Measurements from ENCODE around the gene WNT7A.

The WNT7A gene

GRCh38 chr3:13825821-13826220, 54.0 kb downstream of the WNT7A start:
- no peak for DNase-seq

GRCh38 chr3:13825311-13825579, 54.6 kb downstream of the WNT7A start:
- no peak for DNase-seq

- no peak for DNase-seq
Observed at GRCh38 chr3:13824521-13825310, 55.2 kb downstream of the WNT7A start.

GRCh38 chr3:13823692-13824091, 56.2 kb downstream of the WNT7A start:
- no peak for DNase-seq

GRCh38 chr3:13822871-13823585, 56.8 kb downstream of the WNT7A start:
- DNase-seq, result no peak

- DNase-seq, result no peak
Observed at GRCh38 chr3:13822042-13822441, 57.8 kb downstream of the WNT7A start.

- no peak for DNase-seq
Observed at GRCh38 chr3:13821126-13821525, 58.7 kb downstream of the WNT7A start.

- DNase-seq, result no peak
Observed at GRCh38 chr3:13818919-13819318, 61.0 kb downstream of the WNT7A start.

GRCh38 chr3:13815088-13815683, 64.7 kb downstream of the WNT7A start:
- no peak for DNase-seq

- DNase-seq, result no peak
Observed at GRCh38 chr3:13812034-13812471, 67.8 kb downstream of the WNT7A start.

GRCh38 chr3:13811614-13812013, 68.3 kb downstream of the WNT7A start:
- DNase-seq, result no peak

- DNase-seq, result no peak
Observed at GRCh38 chr3:13808550-13808949, 71.3 kb downstream of the WNT7A start.

GRCh38 chr3:13801361-13802204, 78.3 kb downstream of the WNT7A start:
- DNase-seq, result no peak

- no peak for DNase-seq
Observed at GRCh38 chr3:13800064-13800463, 79.8 kb downstream of the WNT7A start.

- no peak for DNase-seq
Observed at GRCh38 chr3:13798401-13798800, 81.5 kb downstream of the WNT7A start.

- DNase-seq, result no peak
Observed at GRCh38 chr3:13796701-13797460, 83.0 kb downstream of the WNT7A start.

- DNase-seq, result no peak
Observed at GRCh38 chr3:13795816-13796215, 84.1 kb downstream of the WNT7A start.

- no peak for DNase-seq
Observed at GRCh38 chr3:13794322-13794721, 85.5 kb downstream of the WNT7A start.

- DNase-seq, result no peak
Observed at GRCh38 chr3:13793451-13793850, 86.4 kb downstream of the WNT7A start.

- DNase-seq, result no peak
Observed at GRCh38 chr3:13792512-13793371, 87.1 kb downstream of the WNT7A start.

GRCh38 chr3:13792051-13792490, 87.8 kb downstream of the WNT7A start:
- no peak for DNase-seq

Measured in NCI-H1694 treated with DMSO at 0.1 percent for 48 hours (cell line).